ENCODE results near the gene TBC1D5.

GRCh38 chr3:17333893-17334292 lies 408.5 kb downstream of the TBC1D5 start:
- TF ChIP-seq, protein P1, sequence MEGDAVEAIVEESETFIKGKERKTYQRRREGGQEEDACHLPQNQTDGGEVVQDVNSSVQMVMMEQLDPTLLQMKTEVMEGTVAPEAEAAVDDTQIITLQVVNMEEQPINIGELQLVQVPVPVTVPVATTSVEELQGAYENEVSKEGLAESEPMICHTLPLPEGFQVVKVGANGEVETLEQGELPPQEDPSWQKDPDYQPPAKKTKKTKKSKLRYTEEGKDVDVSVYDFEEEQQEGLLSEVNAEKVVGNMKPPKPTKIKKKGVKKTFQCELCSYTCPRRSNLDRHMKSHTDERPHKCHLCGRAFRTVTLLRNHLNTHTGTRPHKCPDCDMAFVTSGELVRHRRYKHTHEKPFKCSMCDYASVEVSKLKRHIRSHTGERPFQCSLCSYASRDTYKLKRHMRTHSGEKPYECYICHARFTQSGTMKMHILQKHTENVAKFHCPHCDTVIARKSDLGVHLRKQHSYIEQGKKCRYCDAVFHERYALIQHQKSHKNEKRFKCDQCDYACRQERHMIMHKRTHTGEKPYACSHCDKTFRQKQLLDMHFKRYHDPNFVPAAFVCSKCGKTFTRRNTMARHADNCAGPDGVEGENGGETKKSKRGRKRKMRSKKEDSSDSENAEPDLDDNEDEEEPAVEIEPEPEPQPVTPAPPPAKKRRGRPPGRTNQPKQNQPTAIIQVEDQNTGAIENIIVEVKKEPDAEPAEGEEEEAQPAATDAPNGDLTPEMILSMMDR (IDR thresholded peaks at IDR 0.05), result no peak
- TF ChIP-seq POLR2A (IDR thresholded peaks at IDR 0.05; ENCODE audit: low read length) (no peak), REST (IDR thresholded peaks at IDR 0.05) (no peak), FOSL2 (IDR thresholded peaks at IDR 0.05) (no peak), FOSL2 (CRISPR knock-in tag; IDR thresholded peaks at IDR 0.05) (no peak), RCOR1 (IDR thresholded peaks at IDR 0.05; ENCODE audit: low read depth, low read length) (no peak), KDM1A (IDR thresholded peaks at IDR 0.05; ENCODE audit: low read depth) (no peak), HDAC2 (IDR thresholded peaks at IDR 0.05) (no peak), SMC3 (IDR thresholded peaks at IDR 0.05) (no peak), HMGXB4 (CRISPR knock-in tag; IDR thresholded peaks at IDR 0.05; ENCODE audit: borderline replicate concordance) (no peak), CHD4 (IDR thresholded peaks at IDR 0.05; ENCODE audit: borderline replicate concordance) (no peak), ESRRA (IDR thresholded peaks at IDR 0.05; ENCODE audit: borderline replicate concordance, low read length) (no peak)
- TF ChIP-seq, protein P2, sequence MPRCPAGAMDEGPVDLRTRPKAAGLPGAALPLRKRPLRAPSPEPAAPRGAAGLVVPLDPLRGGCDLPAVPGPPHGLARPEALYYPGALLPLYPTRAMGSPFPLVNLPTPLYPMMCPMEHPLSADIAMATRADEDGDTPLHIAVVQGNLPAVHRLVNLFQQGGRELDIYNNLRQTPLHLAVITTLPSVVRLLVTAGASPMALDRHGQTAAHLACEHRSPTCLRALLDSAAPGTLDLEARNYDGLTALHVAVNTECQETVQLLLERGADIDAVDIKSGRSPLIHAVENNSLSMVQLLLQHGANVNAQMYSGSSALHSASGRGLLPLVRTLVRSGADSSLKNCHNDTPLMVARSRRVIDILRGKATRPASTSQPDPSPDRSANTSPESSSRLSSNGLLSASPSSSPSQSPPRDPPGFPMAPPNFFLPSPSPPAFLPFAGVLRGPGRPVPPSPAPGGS (IDR thresholded peaks at IDR 0.05), result no peak

Measured in A549 (cell line).